SH-SY5Y (cell line): ENCODE results near the gene PIP4K2A.

Source experiments
- GATA2 ChIP-seq: IDR thresholded peaks from 2 replicates; pipeline ENCODE4 v1.6.1; 2011; ENCODE audit warnings: mild to moderate bottlenecking, low read depth, low read length
- GATA3 ChIP-seq: IDR thresholded peaks from 2 replicates; pipeline ENCODE4 v1.6.1; 2011; ENCODE audit warnings: low read depth, mild to moderate bottlenecking, low read length, moderate library complexity

DNA sequence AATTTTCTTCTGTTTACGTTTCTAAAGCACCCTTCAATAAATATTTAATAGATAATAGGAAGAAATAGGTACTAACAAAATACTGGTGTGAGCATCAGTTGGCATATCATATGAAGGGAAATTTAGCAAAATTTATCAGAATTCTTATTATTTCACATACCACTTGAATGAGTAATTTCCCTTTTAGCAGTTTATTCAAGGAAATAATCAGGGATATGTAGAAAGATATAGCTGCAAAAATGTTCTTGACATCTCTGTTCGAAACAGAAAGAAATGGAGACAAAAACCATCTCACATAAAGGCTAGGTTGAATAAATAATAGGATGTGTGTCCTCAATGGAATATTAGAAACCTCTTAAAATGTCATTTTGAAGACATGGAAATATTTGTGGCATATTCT, 35.8 kb upstream of the PIP4K2A start:
- TF ChIP-seq GATA2 (no peak), GATA3 (no peak)
